HEK293T (cell line): ENCODE measurements around the gene TMEM144.
A peak's percentile ranks its signal among the peaks of the same experiment; 100 is the strongest.

Source experiments
- CTCF ChIA-PET: fragments of 350-600 bp; formaldehyde crosslinking; extraction: SDS; loops from one replicate; lab custom pipeline; 2021; ENCODE audit warnings: antibody characterized with exemption, inconsistent platforms; lab: Yijun Ruan, JAX
- POLR2A ChIA-PET: fragments of 350-600 bp; formaldehyde crosslinking; extraction: SDS; loops from one replicate; lab custom pipeline; 2020; ENCODE audit warnings: antibody characterized with exemption, inconsistent platforms; lab: Yijun Ruan, JAX
- DNase-seq: peaks from one replicate; pipeline ENCODE4 v3.0.0; 2012; ENCODE audit warnings: mixed read lengths; ENCODE audit errors: extremely low spot score
- ARNT ChIP-seq: fragments of 450-650 bp; IDR thresholded peaks from 2 replicates; pipeline ENCODE4 v1.6.1; 2017; ENCODE audit warnings: mild to moderate bottlenecking
- BHLHE40 ChIP-seq: fragments of 450-650 bp; IDR thresholded peaks from 2 replicates; pipeline ENCODE4 v1.6.1; 2016; ENCODE audit warnings: mild to moderate bottlenecking, moderate library complexity, borderline replicate concordance
- CTBP1 ChIP-seq: fragments of 450-650 bp; IDR thresholded peaks from 2 replicates; pipeline ENCODE4 v1.6.1; 2016; ENCODE audit warnings: borderline replicate concordance
- ELF4 ChIP-seq: fragments of 450-650 bp; IDR thresholded peaks from 2 replicates; pipeline ENCODE4 v1.6.1; 2017; ENCODE audit warnings: antibody characterized with exemption
- FOXA1 ChIP-seq: fragments of 450-650 bp; IDR thresholded peaks from 2 replicates; pipeline ENCODE4 v1.6.1; 2016; ENCODE audit warnings: mild to moderate bottlenecking
- FOXK2 ChIP-seq: fragments of 450-650 bp; IDR thresholded peaks from 2 replicates; pipeline ENCODE4 v1.6.1; 2016; ENCODE audit warnings: mild to moderate bottlenecking
- FOXM1 ChIP-seq: fragments of 450-650 bp; IDR thresholded peaks from 2 replicates; pipeline ENCODE4 v1.6.1; 2017; ENCODE audit warnings: mild to moderate bottlenecking, borderline replicate concordance
- HDGF ChIP-seq: fragments of 450-650 bp; IDR thresholded peaks from 2 replicates; pipeline ENCODE4 v1.6.1; 2017; ENCODE audit warnings: antibody characterized with exemption, borderline replicate concordance
- L3MBTL2 ChIP-seq: fragments of 450-650 bp; conservative IDR thresholded peaks from 2 replicates; pipeline ENCODE4 v1.6.1; 2016; ENCODE audit warnings: mild to moderate bottlenecking
- LEF1 ChIP-seq: fragments of 450-650 bp; IDR thresholded peaks from 2 replicates; pipeline ENCODE4 v1.6.1; 2017; ENCODE audit warnings: mild to moderate bottlenecking, borderline replicate concordance
- NFRKB ChIP-seq: fragments of 450-650 bp; IDR thresholded peaks from 2 replicates; pipeline ENCODE4 v1.6.1; 2016; ENCODE audit warnings: mild to moderate bottlenecking, moderate library complexity
- PKNOX1 ChIP-seq: fragments of 450-650 bp; IDR thresholded peaks from 2 replicates; pipeline ENCODE4 v1.6.1; 2016
- SP1 ChIP-seq: fragments of 450-650 bp; IDR thresholded peaks from 2 replicates; pipeline ENCODE4 v1.6.1; 2017
- SUZ12 ChIP-seq: fragments of 450-650 bp; IDR thresholded peaks from 2 replicates; pipeline ENCODE4 v1.6.1; 2016; ENCODE audit warnings: mild to moderate bottlenecking
- TARDBP ChIP-seq: fragments of 450-650 bp; IDR thresholded peaks from 2 replicates; pipeline ENCODE4 v1.6.1; 2016
- ZNF384 ChIP-seq: fragments of 450-650 bp; IDR thresholded peaks from 2 replicates; pipeline ENCODE4 v1.6.1; 2016

TMEM144 gene

GRCh38 chr4:158253350-158253980, 43.2 kb downstream of the TMEM144 start:
- CTCF ChIA-PET: no interaction called here
- peak; percentile 46 for DNase-seq
- TF ChIP-seq PKNOX1 (no peak), BHLHE40 (no peak), ELF4 (no peak), HDGF (no peak), SUZ12 (no peak)
- POLR2A ChIA-PET: no interaction called here

GRCh38 chr4:158254292-158254691, 44.0 kb downstream of the TMEM144 start:
- POLR2A ChIA-PET: no interaction called here
- CTCF ChIA-PET: interaction anchor here (1.0 to 1.1 kb wide), 2 partner anchors 61 to 62 kb away, joined by 3 read pairs; no protein-coding TSS in a partner anchor
- DNase-seq: no peak
- TF ChIP-seq NFRKB (no peak), TARDBP (no peak), FOXA1 (no peak), ZNF384 (no peak), ELF4 (no peak), BHLHE40 (no peak), SP1 (no peak), PKNOX1 (no peak), SUZ12 (no peak), FOXK2 (no peak), ARNT (no peak), CTBP1 (no peak), HDGF (no peak), L3MBTL2 (no peak), LEF1 (no peak)

- ChIA-PET POLR2A (no interaction called here), CTCF (interaction anchor here (0.5 to 1.7 kb wide), 8 partner anchors 14 to 1188 kb away, joined by 3 to 6 read pairs (median 4); no protein-coding TSS in a partner anchor)
- TF ChIP-seq L3MBTL2 (no peak), PKNOX1 (no peak), SP1 (no peak), TARDBP (no peak), FOXA1 (no peak), FOXK2 (no peak), ARNT (no peak)
- peak; percentile 21 for DNase-seq
Observed at GRCh38 chr4:158255727-158256324, 45.5 kb downstream of the TMEM144 start.

- POLR2A ChIA-PET: no interaction called here
- no peak for TF ChIP-seq ZNF384
- no peak for TF ChIP-seq HDGF
- TF ChIP-seq FOXK2: no peak
- TF ChIP-seq PKNOX1: no peak
- TF ChIP-seq NFRKB: no peak
- no peak for TF ChIP-seq FOXM1
- TF ChIP-seq TARDBP: no peak
- no peak for TF ChIP-seq SP1
- TF ChIP-seq FOXA1: no peak
- no peak for TF ChIP-seq SUZ12
- no peak for TF ChIP-seq BHLHE40
- no peak for TF ChIP-seq ARNT
- no peak for TF ChIP-seq ELF4
- no peak for TF ChIP-seq LEF1
- no peak for DNase-seq
- CTCF ChIA-PET: interaction anchor here (0.7 to 0.9 kb wide), 3 partner anchors 9 to 58 kb away, joined by 3 read pairs; no protein-coding TSS in a partner anchor
Observed at GRCh38 chr4:158259955-158260575, 49.8 kb downstream of the TMEM144 start.

- ChIA-PET POLR2A (no interaction called here), CTCF (no interaction called here)
- DNase-seq: no peak
- TF ChIP-seq CTBP1 (no peak), NFRKB (no peak), FOXK2 (no peak), TARDBP (no peak), ZNF384 (no peak), PKNOX1 (no peak), L3MBTL2 (no peak), ARNT (no peak)
Observed at GRCh38 chr4:158261480-158261879, 51.2 kb downstream of the TMEM144 start.
